ENCODE results near the gene LHFPL3.
A peak's percentile ranks its signal among the peaks of the same experiment; 100 is the strongest.
"Not testable (repeated sequence)": the region's sequence is repeated elsewhere in the genome, so short reads cannot be mapped to it uniquely, and the experiment has no call there.

Gene LHFPL3

GRCh38 chr7:104551226-104551625 is 222.8 kb downstream of the LHFPL3 start:
- H3K27ac ChIP-seq (ENCODE audit: low read depth, low read length), result no peak overlapping the region

GRCh38 chr7:104552102-104552501 is 223.7 kb downstream of the LHFPL3 start:
- no peaks in the 10 kb centered on the region for H3K4me1 ChIP-seq (ENCODE audit: control insufficient read depth in 1 of 2, insufficient read depth in 2 of 2, low read length in 2 of 2)
- H3K14ac ChIP-seq (ENCODE audit: low read length), result no peak overlapping the region
- no CpG with 5 or more reads among the region's 4 CpGs for WGBS (ENCODE audit: extremely low coverage, insufficient coverage, insufficient read length)
- no peak overlapping the region for H4K91ac ChIP-seq (ENCODE audit: low read depth, low read length)
- H3K9me3 ChIP-seq (ENCODE audit: insufficient read depth, low read depth, low read length), result no peaks in the 10 kb centered on the region
- no peaks in the 10 kb centered on the region for H3K27me3 ChIP-seq (ENCODE audit: insufficient read depth, low read length)
- H3K4me2 ChIP-seq (ENCODE audit: low read length), result no peak overlapping the region
- no peak overlapping the region for H3K4me3 ChIP-seq (ENCODE audit: low read depth, low read length)
- no peak overlapping the region for H2BK5ac ChIP-seq (ENCODE audit: low read depth, low read length, poor library complexity)
- no peak overlapping the region for H2BK12ac ChIP-seq (ENCODE audit: low read length)
- H3K9ac ChIP-seq (ENCODE audit: low read length), result no peak overlapping the region
- H4K8ac ChIP-seq (ENCODE audit: low read depth, low read length), result no peak overlapping the region
- no peak overlapping the region for H3K4ac ChIP-seq (ENCODE audit: low read depth, low read length)
- H3K79me2 ChIP-seq (ENCODE audit: control insufficient read depth, insufficient read depth, low read length, poor library complexity), result no peaks in the 10 kb centered on the region
- H3K23ac ChIP-seq (ENCODE audit: low read length), result no peak overlapping the region
- H2AFZ ChIP-seq (ENCODE audit: insufficient read depth, low read length, poor library complexity), result no peak overlapping the region
- H2BK120ac ChIP-seq (ENCODE audit: insufficient read depth, low read length, poor library complexity), result no peak overlapping the region
- peak; percentile 41 to 77 for DNase-seq
- no peak overlapping the region for H3K18ac ChIP-seq (ENCODE audit: low read length)
- no peaks in the 10 kb centered on the region for H3K79me1 ChIP-seq (ENCODE audit: low read length)
- no peak overlapping the region for H4K12ac ChIP-seq (ENCODE audit: low read depth, low read length)
- no peak overlapping the region for H2AK5ac ChIP-seq (ENCODE audit: low read length)
- no peak overlapping the region for H3K27ac ChIP-seq (ENCODE audit: low read depth, low read length)
- no peaks in the 10 kb centered on the region for H3K36me3 ChIP-seq (ENCODE audit: control insufficient read depth in 1 of 2, insufficient read depth in 2 of 2, low read length in 2 of 2)

More at GRCh38 chr7:104551226-104551625, 222.8 kb downstream of the LHFPL3 start:
- no peaks in the 10 kb centered on the region for H3K79me2 ChIP-seq (ENCODE audit: control insufficient read depth, insufficient read depth, low read length, poor library complexity)
- no peaks in the 10 kb centered on the region for H3K79me1 ChIP-seq (ENCODE audit: low read length)
- H4K91ac ChIP-seq (ENCODE audit: low read depth, low read length), result no peak overlapping the region
- no peaks in the 10 kb centered on the region for H3K4me1 ChIP-seq (ENCODE audit: control insufficient read depth in 1 of 2, insufficient read depth in 2 of 2, low read length in 2 of 2)
- H2BK5ac ChIP-seq (ENCODE audit: low read depth, low read length, poor library complexity), result no peak overlapping the region
- H3K4me3 ChIP-seq (ENCODE audit: low read depth, low read length), result no peak overlapping the region
- H4K12ac ChIP-seq (ENCODE audit: low read depth, low read length), result no peak overlapping the region
- no peaks in the 10 kb centered on the region for H3K9me3 ChIP-seq (ENCODE audit: insufficient read depth, low read depth, low read length)
- no peak overlapping the region for H4K8ac ChIP-seq (ENCODE audit: low read depth, low read length)
- H3K4me2 ChIP-seq (ENCODE audit: low read length), result no peak overlapping the region
- no peak overlapping the region for H3K14ac ChIP-seq (ENCODE audit: low read length)
- no peaks in the 10 kb centered on the region for H3K27me3 ChIP-seq (ENCODE audit: insufficient read depth, low read length)
- H3K18ac ChIP-seq (ENCODE audit: low read length), result no peak overlapping the region
- H2BK12ac ChIP-seq (ENCODE audit: low read length), result no peak overlapping the region
- H3K36me3 ChIP-seq (ENCODE audit: control insufficient read depth in 1 of 2, insufficient read depth in 2 of 2, low read length in 2 of 2), result no peaks in the 10 kb centered on the region
- H2AK5ac ChIP-seq (ENCODE audit: low read length), result no peak overlapping the region
- no peak overlapping the region for H2AFZ ChIP-seq (ENCODE audit: insufficient read depth, low read length, poor library complexity)
- no peak overlapping the region for H3K23ac ChIP-seq (ENCODE audit: low read length)
- no peak overlapping the region for H3K9ac ChIP-seq (ENCODE audit: low read length)
- WGBS (ENCODE audit: extremely low coverage, insufficient coverage, insufficient read length), result no CpG with 5 or more reads among the region's 1 CpG
- DNase-seq, result no peak
- H3K4ac ChIP-seq (ENCODE audit: low read depth, low read length), result no peak overlapping the region
- H2BK120ac ChIP-seq (ENCODE audit: insufficient read depth, low read length, poor library complexity), result no peak overlapping the region

GRCh38 chr7:104553074-104553473 is 224.7 kb downstream of the LHFPL3 start:
- Histone ChIP-seq H2BK120ac (ENCODE audit: insufficient read depth, low read length, poor library complexity) (no peak overlapping the region), H2BK5ac (ENCODE audit: low read depth, low read length, poor library complexity) (no peak overlapping the region), H2AK5ac (ENCODE audit: low read length) (no peak overlapping the region), H2BK12ac (ENCODE audit: low read length) (no peak overlapping the region), H3K27me3 (ENCODE audit: insufficient read depth, low read length) (no peaks in the 10 kb centered on the region), H4K8ac (ENCODE audit: low read depth, low read length) (no peak overlapping the region), H3K4me3 (ENCODE audit: low read depth, low read length) (no peak overlapping the region), H4K91ac (ENCODE audit: low read depth, low read length) (no peak overlapping the region), H3K23ac (ENCODE audit: low read length) (no peak overlapping the region), H3K18ac (ENCODE audit: low read length) (no peak overlapping the region), H3K79me1 (ENCODE audit: low read length) (no peaks in the 10 kb centered on the region), H3K4ac (ENCODE audit: low read depth, low read length) (no peak overlapping the region), H3K9ac (ENCODE audit: low read length) (no peak overlapping the region), H3K9me3 (ENCODE audit: insufficient read depth, low read depth, low read length) (no peaks in the 10 kb centered on the region), H3K14ac (ENCODE audit: low read length) (no peak overlapping the region), H3K4me1 (ENCODE audit: control insufficient read depth in 1 of 2, insufficient read depth in 2 of 2, low read length in 2 of 2) (no peaks in the 10 kb centered on the region), H3K27ac (ENCODE audit: low read depth, low read length) (no peak overlapping the region), H3K79me2 (ENCODE audit: control insufficient read depth, insufficient read depth, low read length, poor library complexity) (no peaks in the 10 kb centered on the region), H3K36me3 (ENCODE audit: control insufficient read depth in 1 of 2, insufficient read depth in 2 of 2, low read length in 2 of 2) (no peaks in the 10 kb centered on the region), H3K4me2 (ENCODE audit: low read length) (no peak overlapping the region), H2AFZ (ENCODE audit: insufficient read depth, low read length, poor library complexity) (no peak overlapping the region), H4K12ac (ENCODE audit: low read depth, low read length) (no peak overlapping the region)
- no peak for DNase-seq

GRCh38 chr7:104563350-104563901 is 235.0 kb downstream of the LHFPL3 start:
- H3K27me3 ChIP-seq (ENCODE audit: insufficient read depth, low read length); H3K4ac ChIP-seq (ENCODE audit: low read depth, low read length); H3K9me3 ChIP-seq (ENCODE audit: insufficient read depth, low read depth, low read length); H3K36me3 ChIP-seq (ENCODE audit: control insufficient read depth in 1 of 2, insufficient read depth in 2 of 2, low read length in 2 of 2); H3K14ac ChIP-seq (ENCODE audit: low read length); H2BK120ac ChIP-seq (ENCODE audit: insufficient read depth, low read length, poor library complexity); H2BK12ac ChIP-seq (ENCODE audit: low read length); H3K18ac ChIP-seq (ENCODE audit: low read length); H3K4me3 ChIP-seq (ENCODE audit: low read depth, low read length); H3K4me2 ChIP-seq (ENCODE audit: low read length); H2BK5ac ChIP-seq (ENCODE audit: low read depth, low read length, poor library complexity); H3K4me1 ChIP-seq (ENCODE audit: control insufficient read depth in 1 of 2, insufficient read depth in 2 of 2, low read length in 2 of 2); H2AFZ ChIP-seq (ENCODE audit: insufficient read depth, low read length, poor library complexity); H3K23ac ChIP-seq (ENCODE audit: low read length); H3K79me1 ChIP-seq (ENCODE audit: low read length); DNase-seq; H3K27ac ChIP-seq (ENCODE audit: low read depth, low read length); H4K12ac ChIP-seq (ENCODE audit: low read depth, low read length); H2AK5ac ChIP-seq (ENCODE audit: low read length); H3K79me2 ChIP-seq (ENCODE audit: control insufficient read depth, insufficient read depth, low read length, poor library complexity); H4K91ac ChIP-seq (ENCODE audit: low read depth, low read length); H3K9ac ChIP-seq (ENCODE audit: low read length); H4K8ac ChIP-seq (ENCODE audit: low read depth, low read length): not testable (repeated sequence)
- WGBS (ENCODE audit: extremely low coverage, insufficient coverage, insufficient read length), result no CpG with 5 or more reads among the region's 22 CpGs

All from trophoblast cell (in vitro differentiated cells and primary cell).